Neural crest cell (in vitro differentiated cells): ENCODE results near the gene RBM39. TPM values are rescaled to one million over a fixed set of nuclear protein-coding genes. Genes with fewer than 3 reads are reported as not detected.

Experiments
- DNase-seq: peaks from one replicate; pipeline ENCODE4 v3.0.0; 2021; ENCODE audit warnings: low read depth, mixed read lengths, low spot score
- H3K27ac Mint-ChIP-seq: one replicate; pipeline ENCODE4 v1.8.0; 2021; ENCODE audit warnings: mild to moderate bottlenecking, mixed read lengths; ENCODE audit not compliant: unreplicated experiment
- H3K27me3 Mint-ChIP-seq: 2 replicates; pipeline ENCODE4 v1.8.0; 2021; ENCODE audit warnings: low read depth, mild to moderate bottlenecking, mixed read lengths
- H3K36me3 Mint-ChIP-seq: 2 replicates; pipeline ENCODE4 v1.8.0; 2021; ENCODE audit warnings: low read depth, mild to moderate bottlenecking, mixed read lengths
- H3K4me1 Mint-ChIP-seq: 2 replicates; pipeline ENCODE4 v1.8.0; 2021; ENCODE audit warnings: mixed read lengths
- H3K4me3 Mint-ChIP-seq: one replicate; pipeline ENCODE4 v1.8.0; 2021; ENCODE audit warnings: mild to moderate bottlenecking, mixed read lengths
- H3K9me3 Mint-ChIP-seq: 2 replicates; pipeline ENCODE4 v1.8.0; 2021; ENCODE audit warnings: mixed read lengths
- CTCF ChIP-seq: fragments of 200-600 bp; sonication (generic); conservative IDR thresholded peaks from 2 replicates; pipeline ENCODE4 v1.5.0; 2021; ENCODE audit warnings: antibody characterized with exemption, mild to moderate bottlenecking
- total RNA-seq: library from RNA; stranded (reverse); gene quantifications from 2 replicates; pipeline ENCODE4 v1.2.1, GENCODE V29; 2021

RBM39 gene
- total RNA-seq, 1 donor from 2014 or later, result 333 TPM

GRCh38 chr20:35669681-35670080 lies 72.4 kb downstream of the RBM39 start:
- H3K4me3 Mint-ChIP-seq, result no peak overlapping the region
- no peak for DNase-seq
- TF ChIP-seq CTCF, result no peak
- no peak overlapping the region for H3K27ac Mint-ChIP-seq
- H3K27me3 Mint-ChIP-seq, result no peaks in the 10 kb centered on the region
- no peaks in the 10 kb centered on the region for H3K9me3 Mint-ChIP-seq
- H3K36me3 Mint-ChIP-seq, result peaks cover 3% of the 10 kb centered on the region
- H3K4me1 Mint-ChIP-seq, result peaks cover 5% of the 10 kb centered on the region

GRCh38 chr20:35669221-35669620 lies 72.8 kb downstream of the RBM39 start:
- Mint-ChIP-seq H3K4me3 (no peak overlapping the region), H3K27me3 (no peaks in the 10 kb centered on the region), H3K27ac (no peak overlapping the region), H3K4me1 (peaks cover 5% of the 10 kb centered on the region), H3K36me3 (peaks cover 3% of the 10 kb centered on the region), H3K9me3 (no peaks in the 10 kb centered on the region)
- no peak for TF ChIP-seq CTCF
- DNase-seq, result no peak

GRCh38 chr20:35665949-35666288 lies 76.1 kb downstream of the RBM39 start:
- Mint-ChIP-seq H3K27ac (no peak overlapping the region), H3K4me3 (peak overlapping the region; percentile 18), H3K36me3 (no peaks in the 10 kb centered on the region), H3K4me1 (peaks cover 36% of the 10 kb centered on the region), H3K9me3 (no peaks in the 10 kb centered on the region), H3K27me3 (no peaks in the 10 kb centered on the region)
- no peak for TF ChIP-seq CTCF
- no peak for DNase-seq

GRCh38 chr20:35664466-35665206 lies 77.4 kb downstream of the RBM39 start, which contains the start of the genes CPNE1 and RBM12:
CPNE1 (minus strand) TSS chr20:35664900; CDS start chr20:35632923, 31,977 bp downstream.
RBM12 (minus strand) TSS chr20:35664900; CDS start chr20:35655322, 9,578 bp downstream.
- H3K27me3 Mint-ChIP-seq, result no peaks in the 10 kb centered on the region
- H3K4me3 Mint-ChIP-seq, result peak within 1 kb of the TSS; percentile 99
- H3K9me3 Mint-ChIP-seq, result no peaks in the 10 kb centered on the region
- TF ChIP-seq CTCF, result no peak
- no peaks in the 10 kb centered on the region for H3K36me3 Mint-ChIP-seq
- peak within 1 kb of the TSS; percentile 100 for H3K27ac Mint-ChIP-seq
- peaks cover 49% of the 10 kb centered on the region for H3K4me1 Mint-ChIP-seq
- peak; percentile 93 for DNase-seq

GRCh38 chr20:35663516-35664465 lies 78.3 kb downstream of the RBM39 start:
- Mint-ChIP-seq H3K27ac (peak overlapping the region; percentile 100), H3K27me3 (no peaks in the 10 kb centered on the region), H3K9me3 (no peaks in the 10 kb centered on the region), H3K4me3 (peak overlapping the region; percentile 99), H3K36me3 (no peaks in the 10 kb centered on the region), H3K4me1 (peaks cover 56% of the 10 kb centered on the region)
- peak; percentile 12 for DNase-seq
- TF ChIP-seq CTCF, result peak; percentile 5
